HL-60/S4 treated with retinoic acid at 250 ng/mL for 4 days and 3 days (cell line): ENCODE data around the gene FFAR1.

Experiments
- in situ Hi-C: fragments of 300-500 bp; cut with MboI; formaldehyde crosslinking; loops from 2 replicates; pipeline ENCODE4 v1.7.0; 2022; ENCODE audit warnings: low sequenced_read_pairs

Gene FFAR1

GRCh38 chr19:35381926-35382325, 34.2 kb downstream of the FFAR1 start:
- in situ Hi-C loops: no loop called here

- in situ Hi-C loops: no loop called here
These were observed 35.8 kb downstream of the FFAR1 start for GRCh38 chr19:35383536-35383935.

- in situ Hi-C loops: no loop called here
These were observed 40.8 kb downstream of the FFAR1 start for GRCh38 chr19:35388277-35389054.

GRCh38 chr19:35389192-35389861, 41.6 kb downstream of the FFAR1 start:
- in situ Hi-C loops: no loop called here

- in situ Hi-C loops: no loop called here
These were observed 45.3 kb downstream of the FFAR1 start for GRCh38 chr19:35392742-35393715.

- in situ Hi-C loops: no loop called here
These were observed 47.9 kb downstream of the FFAR1 start for GRCh38 chr19:35395382-35396199.

- in situ Hi-C loops: no loop called here
These were observed 48.7 kb downstream of the FFAR1 start for GRCh38 chr19:35396240-35396885.

GRCh38 chr19:35397064-35397463, 49.4 kb downstream of the FFAR1 start:
- in situ Hi-C loops: no loop called here
